ENCODE measurements around the gene ARHGAP19.
"Not testable (repeated sequence)": the region's sequence is repeated elsewhere in the genome, so short reads cannot be mapped to it uniquely, and the experiment has no call there.

ARHGAP19 gene

DNA sequence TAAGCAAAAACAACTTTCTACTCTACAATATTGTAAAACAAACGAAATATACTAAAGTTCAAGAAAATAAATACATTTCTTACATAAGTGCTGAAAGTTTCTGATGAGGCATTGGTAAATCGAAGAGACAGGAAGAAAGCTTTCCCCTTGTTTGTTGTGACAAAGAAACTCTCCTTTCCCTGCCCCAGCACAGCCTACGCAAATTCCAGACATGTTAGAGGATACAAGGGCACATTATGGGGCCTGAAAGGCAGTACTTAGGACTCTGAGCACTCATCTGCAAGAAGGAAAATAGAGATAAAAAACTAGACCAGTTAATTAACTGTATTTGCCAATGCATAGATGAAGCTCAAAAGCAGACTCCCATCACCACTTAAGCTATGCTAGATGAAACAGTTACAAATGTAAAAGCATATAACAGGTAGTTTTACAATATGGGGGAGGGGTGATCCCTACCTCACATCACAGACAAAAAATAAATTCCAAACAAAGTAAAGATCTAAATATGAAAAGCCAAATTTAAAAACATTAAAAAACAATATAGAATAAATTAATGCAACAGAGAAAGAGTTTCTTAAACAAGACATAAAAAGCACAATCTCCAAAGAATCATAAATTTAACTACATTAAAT lies 21.8 kb downstream of the ARHGAP19 start:
- Histone ChIP-seq H3K9ac (ENCODE audit: low read length) (no peak overlapping the region), H3K9me3 (ENCODE audit: low read length) (no peaks in the 10 kb centered on the region), H3K4me3 (ENCODE audit: low read depth in 1 of 2, low read length in 2 of 2) (no peak overlapping the region), H3K36me3 (ENCODE audit: insufficient read depth, low read length) (no peaks in the 10 kb centered on the region), H3K4me1 (ENCODE audit: insufficient read depth, low read length) (no peaks in the 10 kb centered on the region), H3K27me3 (ENCODE audit: control insufficient read depth in 1 of 2, insufficient read depth in 2 of 2, low read length in 2 of 2) (no peaks in the 10 kb centered on the region), H3K27ac (ENCODE audit: low read depth, low read length) (no peak overlapping the region)

DNA sequence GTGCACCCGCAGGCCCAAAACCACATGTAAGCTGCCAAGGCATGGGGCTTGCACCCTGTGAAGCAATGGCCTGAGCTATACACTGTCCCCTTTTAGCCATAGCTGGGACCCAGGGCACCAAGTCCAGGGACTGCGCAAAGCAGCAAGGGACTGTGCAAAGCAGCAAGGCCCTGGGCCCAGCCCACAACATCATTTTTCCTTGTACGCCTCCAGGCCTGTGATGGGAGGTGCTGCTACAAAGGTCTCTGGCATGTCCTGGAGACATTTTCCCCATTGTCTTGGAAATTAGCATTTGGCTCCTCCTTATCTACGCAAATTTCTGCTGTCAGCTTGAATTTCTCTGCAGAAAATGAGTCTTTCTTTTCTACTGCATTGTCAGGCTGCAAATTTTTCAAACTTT lies 24.8 kb downstream of the ARHGAP19 start:
- no peaks in the 10 kb centered on the region for H3K27me3 ChIP-seq (ENCODE audit: control insufficient read depth in 1 of 2, insufficient read depth in 2 of 2, low read length in 2 of 2)
- no peak overlapping the region for H3K4me3 ChIP-seq (ENCODE audit: low read depth in 1 of 2, low read length in 2 of 2)
- no peaks in the 10 kb centered on the region for H3K36me3 ChIP-seq (ENCODE audit: insufficient read depth, low read length)
- H3K9me3 ChIP-seq (ENCODE audit: low read length), result no peaks in the 10 kb centered on the region
- H3K4me1 ChIP-seq (ENCODE audit: insufficient read depth, low read length), result no peaks in the 10 kb centered on the region
- no peak overlapping the region for H3K27ac ChIP-seq (ENCODE audit: low read depth, low read length)
- no peak overlapping the region for H3K9ac ChIP-seq (ENCODE audit: low read length)

DNA sequence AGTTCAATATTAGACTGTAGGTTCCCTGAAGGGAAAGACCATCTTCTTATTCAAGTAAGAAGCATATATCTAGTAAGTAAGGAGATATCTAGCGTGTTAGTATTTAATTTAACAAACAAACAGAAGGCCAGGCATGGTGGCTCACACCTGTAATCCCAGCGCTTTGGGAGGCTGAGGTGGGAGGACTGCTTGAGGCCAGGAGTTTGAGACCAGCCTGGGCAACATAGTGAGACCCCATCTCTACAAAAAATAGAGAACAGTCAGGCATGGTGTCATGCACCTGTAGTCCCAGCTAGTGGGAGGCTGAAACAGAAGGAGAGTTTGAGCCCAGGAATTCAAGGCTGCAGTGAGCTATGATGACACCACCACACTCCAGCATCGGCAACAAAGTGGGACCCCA lies 27.3 kb downstream of the ARHGAP19 start:
- H3K4me1 ChIP-seq (ENCODE audit: insufficient read depth, low read length); H3K36me3 ChIP-seq (ENCODE audit: insufficient read depth, low read length); H3K4me3 ChIP-seq (ENCODE audit: low read depth in 1 of 2, low read length in 2 of 2); H3K27ac ChIP-seq (ENCODE audit: low read depth, low read length); H3K9me3 ChIP-seq (ENCODE audit: low read length); H3K9ac ChIP-seq (ENCODE audit: low read length); H3K27me3 ChIP-seq (ENCODE audit: control insufficient read depth in 1 of 2, insufficient read depth in 2 of 2, low read length in 2 of 2): not testable (repeated sequence)

DNA sequence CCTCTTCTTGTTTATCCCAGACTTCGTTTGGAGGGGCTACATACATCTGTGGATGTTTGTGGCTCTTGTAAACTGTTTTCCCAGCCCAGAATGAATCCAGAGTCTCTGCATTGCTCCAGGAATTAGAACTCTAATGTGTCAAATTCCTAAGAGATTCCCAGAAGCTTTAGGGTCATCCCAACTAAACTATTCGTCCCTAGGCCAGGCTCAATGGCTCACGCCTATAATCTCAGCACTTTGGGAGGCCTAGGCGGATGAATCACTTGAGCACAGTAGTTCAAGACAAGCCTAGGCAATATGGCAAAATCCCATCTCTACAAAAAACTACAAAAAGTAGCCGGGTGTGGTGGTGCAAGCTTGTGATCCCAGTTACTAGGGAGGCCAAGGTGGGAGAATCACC lies 28.5 kb downstream of the ARHGAP19 start:
- Histone ChIP-seq H3K36me3 (ENCODE audit: insufficient read depth, low read length) (peaks cover 4% of the 10 kb centered on the region), H3K9me3 (ENCODE audit: low read length) (no peaks in the 10 kb centered on the region), H3K27ac (ENCODE audit: low read depth, low read length) (no peak overlapping the region), H3K27me3 (ENCODE audit: control insufficient read depth in 1 of 2, insufficient read depth in 2 of 2, low read length in 2 of 2) (no peaks in the 10 kb centered on the region), H3K4me1 (ENCODE audit: insufficient read depth, low read length) (no peaks in the 10 kb centered on the region), H3K4me3 (ENCODE audit: low read depth in 1 of 2, low read length in 2 of 2) (no peak overlapping the region), H3K9ac (ENCODE audit: low read length) (no peak overlapping the region)

DNA sequence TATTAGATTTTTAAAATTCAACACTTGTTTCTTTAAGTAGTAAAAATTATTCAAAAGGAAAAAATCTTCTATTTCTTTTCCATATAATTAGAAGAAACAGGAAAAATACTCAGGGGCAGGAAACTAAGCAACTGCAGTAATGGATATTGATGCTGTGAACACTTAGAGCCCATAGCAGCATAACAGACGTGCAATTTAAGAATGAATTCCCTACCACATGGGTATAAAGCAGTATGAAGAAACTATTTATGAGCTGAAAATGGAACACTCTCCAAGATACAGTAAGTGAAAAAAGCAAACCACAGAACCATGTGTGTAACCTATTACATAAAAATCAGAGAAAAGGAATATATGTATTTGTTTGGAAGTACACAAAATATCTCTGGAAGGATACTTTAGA lies 30.8 kb downstream of the ARHGAP19 start:
- Histone ChIP-seq H3K9ac (ENCODE audit: low read length) (no peak overlapping the region), H3K9me3 (ENCODE audit: low read length) (no peaks in the 10 kb centered on the region), H3K27me3 (ENCODE audit: control insufficient read depth in 1 of 2, insufficient read depth in 2 of 2, low read length in 2 of 2) (no peaks in the 10 kb centered on the region), H3K4me1 (ENCODE audit: insufficient read depth, low read length) (no peaks in the 10 kb centered on the region), H3K27ac (ENCODE audit: low read depth, low read length) (no peak overlapping the region), H3K36me3 (ENCODE audit: insufficient read depth, low read length) (peaks cover 4% of the 10 kb centered on the region), H3K4me3 (ENCODE audit: low read depth in 1 of 2, low read length in 2 of 2) (no peak overlapping the region)

DNA sequence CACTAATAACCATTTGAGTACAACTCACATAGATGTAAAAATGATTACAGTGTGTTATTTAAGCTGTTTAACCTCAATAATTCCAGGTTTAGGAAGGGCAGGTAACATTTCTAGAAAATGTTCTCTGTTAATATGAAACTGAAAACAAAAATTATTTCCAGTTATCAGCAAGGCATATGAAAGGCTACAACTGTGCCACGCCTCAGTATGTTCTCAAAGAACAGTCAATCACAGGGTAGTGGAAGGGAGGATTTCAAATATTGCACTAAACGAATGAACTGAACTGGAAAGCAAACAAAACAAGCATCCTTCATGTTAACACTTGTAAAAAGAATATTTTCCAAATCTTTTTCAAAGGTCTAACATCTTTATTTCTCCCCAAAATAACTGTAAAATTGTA lies 31.3 kb downstream of the ARHGAP19 start:
- Histone ChIP-seq H3K27ac (ENCODE audit: low read depth, low read length) (no peak overlapping the region), H3K36me3 (ENCODE audit: insufficient read depth, low read length) (peaks cover 4% of the 10 kb centered on the region)

DNA sequence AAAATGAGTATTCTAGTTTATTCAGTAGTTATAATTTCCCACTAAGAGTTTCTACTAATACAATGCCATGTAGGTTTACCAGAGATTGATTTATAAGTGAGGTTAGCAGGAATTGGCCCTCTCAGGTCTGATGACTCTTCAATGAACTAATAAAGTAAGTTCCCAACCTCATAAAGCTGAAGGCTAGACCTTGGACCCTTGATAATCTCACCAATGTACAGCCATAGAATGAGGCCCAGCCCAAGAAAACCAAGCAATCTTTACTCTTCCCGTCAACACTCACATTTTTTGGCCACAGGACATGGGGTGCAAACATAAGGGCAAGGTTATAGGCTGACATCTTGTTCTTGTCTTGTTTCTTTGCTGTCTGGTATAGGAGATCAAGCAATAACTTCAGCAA lies 33.3 kb downstream of the ARHGAP19 start:
- H3K4me3 ChIP-seq (ENCODE audit: low read depth in 1 of 2, low read length in 2 of 2), result no peak overlapping the region
- H3K4me1 ChIP-seq (ENCODE audit: insufficient read depth, low read length), result no peaks in the 10 kb centered on the region
- no peak overlapping the region for H3K9ac ChIP-seq (ENCODE audit: low read length)
- no peaks in the 10 kb centered on the region for H3K9me3 ChIP-seq (ENCODE audit: low read length)
- H3K36me3 ChIP-seq (ENCODE audit: insufficient read depth, low read length), result peaks cover 17% of the 10 kb centered on the region
- H3K27me3 ChIP-seq (ENCODE audit: control insufficient read depth in 1 of 2, insufficient read depth in 2 of 2, low read length in 2 of 2), result no peaks in the 10 kb centered on the region
- no peak overlapping the region for H3K27ac ChIP-seq (ENCODE audit: low read depth, low read length)

More for the DNA sequence above, 31.3 kb downstream of the ARHGAP19 start:
- no peak overlapping the region for H3K9ac ChIP-seq (ENCODE audit: low read length)
- H3K27me3 ChIP-seq (ENCODE audit: control insufficient read depth in 1 of 2, insufficient read depth in 2 of 2, low read length in 2 of 2), result no peaks in the 10 kb centered on the region
- H3K4me3 ChIP-seq (ENCODE audit: low read depth in 1 of 2, low read length in 2 of 2), result no peak overlapping the region
- H3K4me1 ChIP-seq (ENCODE audit: insufficient read depth, low read length), result no peaks in the 10 kb centered on the region
- no peaks in the 10 kb centered on the region for H3K9me3 ChIP-seq (ENCODE audit: low read length)

DNA sequence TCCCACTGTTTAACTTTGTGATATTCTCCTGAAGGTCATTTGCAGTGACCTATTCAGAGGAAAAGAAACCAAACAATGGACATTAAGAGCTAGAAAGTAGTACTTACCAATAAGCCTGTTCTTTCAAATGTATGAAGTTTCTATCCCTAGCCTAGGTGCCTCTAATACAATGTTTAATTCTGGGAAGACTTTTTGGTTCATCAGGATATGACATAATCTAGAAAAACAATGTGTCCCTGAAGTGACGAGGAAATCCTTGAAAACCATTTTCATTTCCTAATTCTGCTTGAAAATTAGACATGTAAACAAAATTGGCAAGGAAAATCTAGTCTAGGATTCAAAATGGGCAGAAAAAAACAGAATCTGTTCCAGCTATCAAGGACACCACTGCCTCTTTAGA lies 36.1 kb downstream of the ARHGAP19 start:
- H3K9ac ChIP-seq (ENCODE audit: low read length), result no peak overlapping the region
- H3K27me3 ChIP-seq (ENCODE audit: control insufficient read depth in 1 of 2, insufficient read depth in 2 of 2, low read length in 2 of 2), result no peaks in the 10 kb centered on the region
- no peaks in the 10 kb centered on the region for H3K4me1 ChIP-seq (ENCODE audit: insufficient read depth, low read length)
- no peaks in the 10 kb centered on the region for H3K9me3 ChIP-seq (ENCODE audit: low read length)
- H3K27ac ChIP-seq (ENCODE audit: low read depth, low read length), result no peak overlapping the region
- H3K4me3 ChIP-seq (ENCODE audit: low read depth in 1 of 2, low read length in 2 of 2), result no peak overlapping the region
- peaks cover 17% of the 10 kb centered on the region for H3K36me3 ChIP-seq (ENCODE audit: insufficient read depth, low read length)

DNA sequence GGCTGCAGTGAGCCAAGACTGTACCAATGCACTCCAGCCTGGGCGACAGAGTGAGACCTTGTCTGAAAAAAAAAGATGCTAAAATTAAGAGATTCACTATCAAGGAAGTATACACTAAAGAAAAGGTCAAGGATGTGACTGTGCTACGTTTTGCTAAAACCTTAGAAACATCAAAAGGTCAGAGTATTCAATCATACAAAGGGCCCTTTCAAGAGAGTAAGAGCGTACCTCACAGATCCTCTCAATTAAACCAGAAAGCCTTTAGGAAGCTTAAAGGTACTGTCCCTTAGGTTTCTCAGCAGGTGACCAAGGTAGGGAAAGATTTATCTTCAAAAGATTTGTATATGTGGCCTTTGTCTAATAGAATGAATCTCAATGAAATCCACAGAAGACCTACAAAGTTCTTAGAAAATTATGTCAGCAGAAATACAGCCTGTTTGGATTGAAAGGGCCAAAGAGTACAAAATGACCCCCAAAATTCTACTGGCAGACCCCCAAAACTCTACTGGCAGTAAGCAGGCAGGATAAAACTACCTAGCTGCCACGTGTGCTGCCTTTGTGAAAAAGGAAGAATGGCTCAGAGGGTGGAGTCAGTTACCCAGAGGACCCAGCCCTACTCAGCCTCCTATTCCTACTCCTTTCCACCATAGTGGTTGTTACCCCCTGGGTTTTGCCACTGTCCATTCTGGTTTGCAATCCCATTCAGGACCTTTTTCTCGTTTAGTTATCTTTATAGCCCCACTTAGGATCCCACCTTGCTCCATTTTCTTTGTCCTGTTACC lies 36.7 kb downstream of the ARHGAP19 start:
- peaks cover 17% of the 10 kb centered on the region for H3K36me3 ChIP-seq (ENCODE audit: insufficient read depth, low read length)
- H3K4me1 ChIP-seq (ENCODE audit: insufficient read depth, low read length), result no peaks in the 10 kb centered on the region
- H3K9ac ChIP-seq (ENCODE audit: low read length), result no peak overlapping the region
- no peak overlapping the region for H3K27ac ChIP-seq (ENCODE audit: low read depth, low read length)
- H3K27me3 ChIP-seq (ENCODE audit: control insufficient read depth in 1 of 2, insufficient read depth in 2 of 2, low read length in 2 of 2), result no peaks in the 10 kb centered on the region
- H3K9me3 ChIP-seq (ENCODE audit: low read length), result no peaks in the 10 kb centered on the region
- no peak overlapping the region for H3K4me3 ChIP-seq (ENCODE audit: low read depth in 1 of 2, low read length in 2 of 2)

DNA sequence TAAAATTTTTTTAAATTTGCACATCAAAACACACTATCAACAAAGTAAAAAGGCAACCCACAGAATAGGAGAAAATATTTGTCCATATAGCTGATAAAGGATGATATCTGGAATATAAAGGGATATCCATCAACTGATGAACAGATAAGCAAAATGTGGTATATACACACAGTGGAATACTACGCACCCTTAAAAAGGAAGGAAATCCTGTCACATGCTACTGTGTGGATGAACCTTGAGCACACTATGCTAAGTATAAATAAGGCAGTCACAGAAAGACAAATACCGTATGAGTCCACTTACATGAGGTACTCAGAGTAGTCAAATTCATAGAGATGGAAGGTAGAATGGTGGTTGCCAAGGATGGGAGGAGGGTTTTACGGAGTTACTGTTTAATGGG lies 37.7 kb downstream of the ARHGAP19 start:
- no peaks in the 10 kb centered on the region for H3K9me3 ChIP-seq (ENCODE audit: low read length)
- no peaks in the 10 kb centered on the region for H3K4me1 ChIP-seq (ENCODE audit: insufficient read depth, low read length)
- no peak overlapping the region for H3K4me3 ChIP-seq (ENCODE audit: low read depth in 1 of 2, low read length in 2 of 2)
- peaks cover 17% of the 10 kb centered on the region for H3K36me3 ChIP-seq (ENCODE audit: insufficient read depth, low read length)
- H3K9ac ChIP-seq (ENCODE audit: low read length), result no peak overlapping the region
- no peak overlapping the region for H3K27ac ChIP-seq (ENCODE audit: low read depth, low read length)
- H3K27me3 ChIP-seq (ENCODE audit: control insufficient read depth in 1 of 2, insufficient read depth in 2 of 2, low read length in 2 of 2), result no peaks in the 10 kb centered on the region

DNA sequence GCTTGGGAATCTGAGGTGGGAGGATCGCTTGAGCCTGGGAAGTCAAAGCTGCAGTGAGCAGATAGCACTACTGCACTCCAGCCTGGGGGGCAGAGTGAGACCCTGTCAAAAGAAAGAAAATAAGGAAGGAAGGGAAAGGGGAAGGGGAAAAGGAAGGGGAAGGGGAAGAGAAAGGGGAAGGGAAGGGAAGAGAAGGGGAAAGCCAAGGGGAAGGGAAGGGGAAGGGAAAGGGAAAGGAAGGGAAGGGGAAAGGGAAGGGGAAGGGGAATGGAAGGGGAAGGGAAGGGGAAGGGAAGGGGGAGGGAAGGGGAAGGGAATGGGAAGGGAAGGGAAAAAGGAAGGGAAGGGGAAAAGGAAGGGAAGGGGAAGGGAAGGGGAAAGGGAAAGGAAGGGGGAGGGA lies 41.5 kb downstream of the ARHGAP19 start:
- no peak overlapping the region for H3K27ac ChIP-seq (ENCODE audit: low read depth, low read length)
- H3K4me1 ChIP-seq (ENCODE audit: insufficient read depth, low read length), result no peaks in the 10 kb centered on the region
- peaks cover 12% of the 10 kb centered on the region for H3K36me3 ChIP-seq (ENCODE audit: insufficient read depth, low read length)
- H3K27me3 ChIP-seq (ENCODE audit: control insufficient read depth in 1 of 2, insufficient read depth in 2 of 2, low read length in 2 of 2), result no peaks in the 10 kb centered on the region
- H3K9ac ChIP-seq (ENCODE audit: low read length), result no peak overlapping the region
- H3K9me3 ChIP-seq (ENCODE audit: low read length), result no peaks in the 10 kb centered on the region
- H3K4me3 ChIP-seq (ENCODE audit: low read depth in 1 of 2, low read length in 2 of 2), result no peak overlapping the region

DNA sequence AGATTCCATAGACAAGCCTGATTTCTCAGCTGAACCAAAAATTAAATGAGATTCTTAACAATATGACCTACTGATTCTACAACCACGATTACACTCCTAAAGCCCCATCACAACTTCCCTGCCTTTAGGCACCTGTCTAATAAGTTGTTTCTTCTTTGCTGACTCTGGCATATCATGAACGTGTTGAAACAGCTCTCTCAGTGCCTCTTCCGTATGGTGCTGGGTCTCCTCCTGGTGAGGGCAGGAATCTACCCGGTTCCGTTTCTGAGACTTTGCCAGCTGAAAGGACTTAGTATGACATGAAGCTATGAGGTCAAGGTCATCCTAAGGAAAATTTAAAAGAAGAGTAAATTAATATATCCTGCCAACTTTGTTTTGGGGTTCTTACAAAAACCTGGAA lies 48.6 kb downstream of the ARHGAP19 start:
- Histone ChIP-seq H3K4me1 (ENCODE audit: insufficient read depth, low read length) (no peaks in the 10 kb centered on the region), H3K36me3 (ENCODE audit: insufficient read depth, low read length) (peaks cover 4% of the 10 kb centered on the region), H3K27me3 (ENCODE audit: control insufficient read depth in 1 of 2, insufficient read depth in 2 of 2, low read length in 2 of 2) (no peaks in the 10 kb centered on the region), H3K27ac (ENCODE audit: low read depth, low read length) (no peak overlapping the region), H3K4me3 (ENCODE audit: low read depth in 1 of 2, low read length in 2 of 2) (no peak overlapping the region), H3K9ac (ENCODE audit: low read length) (no peak overlapping the region), H3K9me3 (ENCODE audit: low read length) (no peaks in the 10 kb centered on the region)

Data from muscle layer of colon (tissue), 2 donors.